Measurements from ENCODE around the gene FHOD3. TPM values are rescaled to one million over a fixed set of nuclear protein-coding genes. Genes with fewer than 3 reads are reported as not detected.
A peak's percentile ranks its signal among the peaks of the same experiment; 100 is the strongest.
"Not testable (repeated sequence)": the region's sequence is repeated elsewhere in the genome, so short reads cannot be mapped to it uniquely, and the experiment has no call there.

The FHOD3 gene
- total RNA-seq, 1 donor from 2014 or later: 2.5 TPM

GRCh38 chr18:36711813-36712444 is 414.4 kb downstream of the FHOD3 start:
- intact Hi-C loops (cut with DNase I): no loop called here
- ATAC-seq (peak in 1 of 2 donors; percentile 14), DNase-seq (no peak)

DNA sequence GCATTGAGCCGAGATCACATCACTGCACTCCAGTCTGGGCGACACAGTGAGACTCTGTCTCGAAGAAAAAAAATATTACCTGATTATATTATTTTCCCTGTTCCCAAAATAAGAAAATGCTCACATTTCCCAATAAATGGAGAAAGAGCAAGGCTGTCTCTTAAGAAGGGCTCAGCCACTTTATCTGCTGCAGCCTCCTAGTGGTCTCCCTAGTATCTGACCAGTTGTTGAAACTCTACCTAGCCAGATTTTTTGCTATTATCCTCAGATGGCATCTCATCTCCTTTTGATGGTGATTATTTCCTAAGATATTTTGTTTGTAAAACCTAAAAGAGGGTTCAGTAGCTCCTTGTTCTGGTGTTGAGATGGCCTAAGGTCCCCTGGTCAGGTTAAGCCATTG is 417.0 kb downstream of the FHOD3 start:
- no peaks in the 10 kb centered on the region for H3K27me3 ChIP-seq (ENCODE audit: low read depth)
- no peaks in the 10 kb centered on the region for H3K4me1 ChIP-seq
- no peaks in the 10 kb centered on the region for H3K9me3 ChIP-seq
- intact Hi-C loops (cut with DNase I): no loop called here
- ATAC-seq (no peak), DNase-seq (no peak)
- H3K4me3 ChIP-seq: no peak overlapping the region
- H3K27ac ChIP-seq: no peak overlapping the region
- no peak for TF ChIP-seq CTCF (IDR thresholded peaks at IDR 0.05)
- no peaks in the 10 kb centered on the region for H3K36me3 ChIP-seq

More at GRCh38 chr18:36711813-36712444, 414.4 kb downstream of the FHOD3 start:
- no peaks in the 10 kb centered on the region for H3K9me3 ChIP-seq
- no peak overlapping the region for H3K4me3 ChIP-seq
- TF ChIP-seq CTCF (IDR thresholded peaks at IDR 0.05): no peak
- H3K36me3 ChIP-seq: no peaks in the 10 kb centered on the region
- H3K27me3 ChIP-seq (ENCODE audit: low read depth): no peaks in the 10 kb centered on the region
- no peak overlapping the region for H3K27ac ChIP-seq
- H3K4me1 ChIP-seq: no peaks in the 10 kb centered on the region

DNA sequence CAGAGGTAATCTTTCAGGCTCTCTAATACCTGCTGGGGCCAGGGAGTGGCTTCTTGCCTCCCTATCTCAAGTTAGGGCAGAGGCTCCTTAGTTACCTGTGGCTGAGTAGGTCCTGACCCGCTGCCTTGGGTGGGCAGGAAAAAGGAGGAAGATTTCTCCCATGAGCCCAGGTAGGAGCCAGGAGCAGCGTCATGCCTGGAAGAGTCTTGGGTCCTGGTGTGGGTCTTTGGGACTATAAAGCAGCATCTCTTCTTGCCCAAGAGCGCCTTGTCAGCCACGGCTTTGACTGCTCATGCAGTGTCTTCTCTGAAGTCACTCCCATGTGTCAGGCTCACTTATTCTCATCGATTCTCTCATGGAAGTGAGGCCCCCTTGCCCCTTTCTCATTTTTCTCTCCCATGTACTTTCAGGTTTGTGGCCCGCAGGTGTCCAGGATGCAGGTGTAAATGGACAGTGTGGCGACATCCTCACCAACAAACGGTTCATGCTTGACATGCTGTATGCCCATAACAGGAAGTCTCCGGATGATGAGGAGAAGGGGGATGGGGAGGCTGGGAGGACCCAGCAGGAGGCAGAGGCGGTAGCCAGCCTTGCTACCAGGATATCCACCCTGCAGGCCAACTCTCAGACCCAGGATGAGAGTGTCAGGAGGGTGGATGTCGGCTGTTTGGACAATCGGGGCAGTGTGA is 420.1 kb downstream of the FHOD3 start:
- H3K27me3 ChIP-seq (ENCODE audit: low read depth): no peaks in the 10 kb centered on the region
- no peaks in the 10 kb centered on the region for H3K9me3 ChIP-seq
- H3K4me1 ChIP-seq: no peaks in the 10 kb centered on the region
- H3K36me3 ChIP-seq: no peaks in the 10 kb centered on the region
- H3K4me3 ChIP-seq: no peak overlapping the region
- H3K27ac ChIP-seq: no peak overlapping the region
- DNase-seq: no peak
- no peak for ATAC-seq
- intact Hi-C loops (cut with DNase I): no loop called here
- TF ChIP-seq CTCF (IDR thresholded peaks at IDR 0.05): no peak

DNA sequence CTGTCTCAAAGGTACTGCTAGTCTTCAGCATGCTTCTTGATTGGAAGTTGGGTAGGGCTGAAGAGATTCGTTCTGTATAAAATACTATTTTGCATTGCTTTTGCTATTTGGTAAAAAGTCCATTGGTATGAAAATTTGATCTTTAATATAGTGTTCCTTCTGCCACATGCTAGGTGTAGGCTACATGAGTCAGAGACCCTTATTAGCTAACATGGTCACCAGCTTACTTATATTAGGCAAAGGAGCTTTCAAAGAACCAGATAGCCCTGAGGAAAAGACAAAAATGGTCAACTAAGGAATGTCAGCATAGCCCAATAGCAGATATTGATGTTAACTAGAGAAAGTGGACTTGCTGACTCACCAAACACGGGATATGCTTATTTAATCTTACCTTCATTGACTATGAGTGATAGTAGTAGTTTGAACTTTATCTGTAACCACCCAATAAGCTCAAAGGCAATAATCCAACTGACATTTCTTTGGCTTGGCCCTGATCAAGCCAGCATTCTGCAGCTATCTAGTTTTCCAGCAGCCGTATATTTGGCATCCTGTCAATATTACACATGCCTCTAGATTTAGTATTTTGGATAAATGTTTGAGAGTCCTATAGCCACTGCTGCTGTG is 421.3 kb downstream of the FHOD3 start:
- ATAC-seq: no peak
- H3K27ac ChIP-seq: no peak overlapping the region

GRCh38 chr18:36719630-36720029 is 422.1 kb downstream of the FHOD3 start:
- intact Hi-C loops (cut with DNase I): no loop called here
- H3K27me3 ChIP-seq (ENCODE audit: low read depth): no peaks in the 10 kb centered on the region
- ATAC-seq: no peak
- H3K4me1 ChIP-seq: no peaks in the 10 kb centered on the region
- DNase-seq: no peak
- H3K27ac ChIP-seq: no peak overlapping the region
- no peaks in the 10 kb centered on the region for H3K9me3 ChIP-seq
- H3K4me3 ChIP-seq: no peak overlapping the region
- no peaks in the 10 kb centered on the region for H3K36me3 ChIP-seq
- no peak for TF ChIP-seq CTCF (IDR thresholded peaks at IDR 0.05)

More for the DNA sequence above, 421.3 kb downstream of the FHOD3 start:
- H3K4me3 ChIP-seq: no peak overlapping the region
- H3K4me1 ChIP-seq: no peaks in the 10 kb centered on the region
- intact Hi-C loops (cut with DNase I): no loop called here
- no peaks in the 10 kb centered on the region for H3K36me3 ChIP-seq
- H3K9me3 ChIP-seq: no peaks in the 10 kb centered on the region
- no peaks in the 10 kb centered on the region for H3K27me3 ChIP-seq (ENCODE audit: low read depth)
- no peak for TF ChIP-seq CTCF (IDR thresholded peaks at IDR 0.05)
- no peak for DNase-seq

DNA sequence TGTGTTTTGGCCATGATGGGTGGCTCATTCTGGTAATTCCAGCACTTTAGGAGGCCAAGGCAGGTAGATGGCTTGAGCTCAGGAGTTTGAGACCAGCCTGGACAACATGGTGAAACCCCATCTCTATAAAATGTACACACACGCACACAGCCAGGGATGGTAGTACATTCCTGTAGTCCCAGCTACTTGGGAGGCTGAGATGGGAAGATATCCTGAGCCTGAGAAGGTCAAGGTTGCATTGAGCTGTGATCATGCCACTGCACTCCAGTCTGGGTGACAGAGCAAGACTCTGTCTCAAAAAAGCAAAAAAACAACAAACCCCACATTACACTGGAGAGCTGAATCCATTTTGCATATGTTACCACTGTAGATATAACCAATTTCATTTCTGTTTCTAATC is 423.8 kb downstream of the FHOD3 start:
- H3K27me3 ChIP-seq (ENCODE audit: low read depth); H3K9me3 ChIP-seq; H3K36me3 ChIP-seq; DNase-seq; H3K27ac ChIP-seq; H3K4me3 ChIP-seq; ATAC-seq; H3K4me1 ChIP-seq; intact Hi-C loops (cut with DNase I): not testable (repeated sequence)

All from lower lobe of right lung (tissue), 2 donors.